Umbilical cord (tissue), 2 donors: ENCODE measurements around the gene ZNF774. TPM values are rescaled to one million over a fixed set of nuclear protein-coding genes. Genes with fewer than 3 reads are reported as not detected.
A peak's percentile ranks its signal among the peaks of the same experiment; 100 is the strongest.
"Not testable (repeated sequence)": the region's sequence is repeated elsewhere in the genome, so short reads cannot be mapped to it uniquely, and the experiment has no call there.

Source experiments
- DNase-seq: peaks from one replicate; pipeline ENCODE4 v3.0.0-alpha.2; 2015; ENCODE audit warnings: low spot score
- total RNA-seq: library from RNA; depleted of rRNA; stranded (reverse); fragments of >200 nt; gene quantifications from one replicate; pipeline ENCODE4 v1.2.3, GENCODE V29; 2014; ENCODE audit warnings: low replicate concordance; ENCODE audit not compliant: insufficient read depth

ZNF774 gene
- 8.2 TPM for total RNA-seq

GRCh38 chr15:90352107-90352893 is at the start of gene ZNF774:
Gene ZNF774, plus strand, starts transcription at chr15:90352284. Its CDS starts 2,377 bp downstream, at chr15:90354661.
- DNase-seq: peak; percentile 98

GRCh38 chr15:90305355-90305754 is 46.7 kb upstream of the ZNF774 start:
- DNase-seq: not testable (repeated sequence)

GRCh38 chr15:90305932-90306331 is 46.2 kb upstream of the ZNF774 start:
- no peak for DNase-seq

GRCh38 chr15:90306560-90306959 is 45.5 kb upstream of the ZNF774 start:
- DNase-seq: no peak

- no peak for DNase-seq
These were observed 44.4 kb upstream of the ZNF774 start for GRCh38 chr15:90307661-90308060.

GRCh38 chr15:90309020-90309419 is 43.1 kb upstream of the ZNF774 start:
- DNase-seq: no peak

- peak; percentile 86 for DNase-seq
These were observed 36.7 kb upstream of the ZNF774 start for GRCh38 chr15:90315278-90315982.

- no peak for DNase-seq
These were observed 35.9 kb upstream of the ZNF774 start for GRCh38 chr15:90316139-90316538.

GRCh38 chr15:90318591-90318990 is 33.5 kb upstream of the ZNF774 start:
- no peak for DNase-seq

- peak; percentile 92 for DNase-seq
These were observed 31.8 kb upstream of the ZNF774 start for GRCh38 chr15:90320062-90320884.

GRCh38 chr15:90320885-90321278 is 31.2 kb upstream of the ZNF774 start:
- DNase-seq: no peak

- DNase-seq: no peak
These were observed 29.5 kb upstream of the ZNF774 start for GRCh38 chr15:90322538-90322937.

GRCh38 chr15:90325726-90326125 is 26.4 kb upstream of the ZNF774 start:
- no peak for DNase-seq

- DNase-seq: no peak
These were observed 25.6 kb upstream of the ZNF774 start for GRCh38 chr15:90326441-90326840.

GRCh38 chr15:90327311-90327710 is 24.8 kb upstream of the ZNF774 start:
- no peak for DNase-seq

GRCh38 chr15:90334304-90334731 is 17.8 kb upstream of the ZNF774 start:
- DNase-seq: no peak

GRCh38 chr15:90336705-90337141 is 15.4 kb upstream of the ZNF774 start:
- DNase-seq: no peak

GRCh38 chr15:90337256-90337655 is 14.8 kb upstream of the ZNF774 start:
- DNase-seq: no peak

- no peak for DNase-seq
These were observed 13.6 kb upstream of the ZNF774 start for GRCh38 chr15:90338532-90338931.

GRCh38 chr15:90340345-90340744 is 11.7 kb upstream of the ZNF774 start:
- no peak for DNase-seq

- no peak for DNase-seq
These were observed 8.7 kb upstream of the ZNF774 start for GRCh38 chr15:90343302-90343790.

- no peak for DNase-seq
These were observed 7.4 kb upstream of the ZNF774 start for GRCh38 chr15:90344662-90345061.
